KMS-11 (cell line): ENCODE data around the gene RNPS1.

Source experiments
- H2AFZ ChIP-seq: fragments of 200-600 bp; sonication (generic); 2 replicates; pipeline ENCODE4 v1.6.1; 2016; ENCODE audit warnings: antibody characterized with exemption, mixed run types, low read depth
- H3K27ac ChIP-seq: fragments of 200-600 bp; sonication (generic); 2 replicates; pipeline ENCODE4 v1.6.1; 2016; ENCODE audit warnings: mild to moderate bottlenecking, mixed run types
- H3K27me3 ChIP-seq: fragments of 200-600 bp; sonication (generic); 2 replicates; pipeline ENCODE4 v1.6.1; 2017; ENCODE audit warnings: mild to moderate bottlenecking, low read depth, mixed run types, moderate library complexity; ENCODE audit not compliant: insufficient read depth
- H3K36me3 ChIP-seq: fragments of 200-600 bp; sonication (generic); 2 replicates; pipeline ENCODE4 v1.6.1; 2017; ENCODE audit warnings: mild to moderate bottlenecking, mixed run types; ENCODE audit not compliant: insufficient read depth
- H3K4me1 ChIP-seq: fragments of 200-600 bp; sonication (generic); 2 replicates; pipeline ENCODE4 v1.6.1; 2016; ENCODE audit warnings: mild to moderate bottlenecking, low read depth, mixed run types; ENCODE audit not compliant: poor library complexity, severe bottlenecking
- H3K4me2 ChIP-seq: fragments of 200-600 bp; sonication (generic); 2 replicates; pipeline ENCODE4 v1.7.0; 2016; ENCODE audit warnings: mild to moderate bottlenecking, mixed run types
- H3K4me3 ChIP-seq: fragments of 200-600 bp; sonication (generic); IDR thresholded peaks from 2 replicates; pipeline ENCODE4 v1.6.1; 2017; ENCODE audit warnings: low read depth, low read length, mixed read lengths; ENCODE audit not compliant: insufficient read depth
- H3K79me2 ChIP-seq: fragments of 200-600 bp; sonication (generic); 2 replicates; pipeline ENCODE4 v1.6.1; 2016; ENCODE audit warnings: low read depth, mixed run types; ENCODE audit not compliant: insufficient read depth
- H3K9ac ChIP-seq: fragments of 200-600 bp; sonication (generic); 2 replicates; pipeline ENCODE4 v1.6.1; 2016; ENCODE audit warnings: mild to moderate bottlenecking, mixed run types
- H4K20me1 ChIP-seq: fragments of 200-600 bp; sonication (generic); 2 replicates; pipeline ENCODE4 v1.6.1; 2016; ENCODE audit warnings: mild to moderate bottlenecking, mixed run types; ENCODE audit not compliant: insufficient read depth
- TF ChIP-seq, protein P1 (sequence below): fragments of 200-600 bp; sonication (generic); conservative IDR thresholded peaks from 2 replicates; pipeline ENCODE4 v1.6.1; 2017; ENCODE audit warnings: low read depth, mild to moderate bottlenecking, antibody characterized with exemption, low read length, moderate library complexity, mixed read lengths

Gene RNPS1

DNA sequence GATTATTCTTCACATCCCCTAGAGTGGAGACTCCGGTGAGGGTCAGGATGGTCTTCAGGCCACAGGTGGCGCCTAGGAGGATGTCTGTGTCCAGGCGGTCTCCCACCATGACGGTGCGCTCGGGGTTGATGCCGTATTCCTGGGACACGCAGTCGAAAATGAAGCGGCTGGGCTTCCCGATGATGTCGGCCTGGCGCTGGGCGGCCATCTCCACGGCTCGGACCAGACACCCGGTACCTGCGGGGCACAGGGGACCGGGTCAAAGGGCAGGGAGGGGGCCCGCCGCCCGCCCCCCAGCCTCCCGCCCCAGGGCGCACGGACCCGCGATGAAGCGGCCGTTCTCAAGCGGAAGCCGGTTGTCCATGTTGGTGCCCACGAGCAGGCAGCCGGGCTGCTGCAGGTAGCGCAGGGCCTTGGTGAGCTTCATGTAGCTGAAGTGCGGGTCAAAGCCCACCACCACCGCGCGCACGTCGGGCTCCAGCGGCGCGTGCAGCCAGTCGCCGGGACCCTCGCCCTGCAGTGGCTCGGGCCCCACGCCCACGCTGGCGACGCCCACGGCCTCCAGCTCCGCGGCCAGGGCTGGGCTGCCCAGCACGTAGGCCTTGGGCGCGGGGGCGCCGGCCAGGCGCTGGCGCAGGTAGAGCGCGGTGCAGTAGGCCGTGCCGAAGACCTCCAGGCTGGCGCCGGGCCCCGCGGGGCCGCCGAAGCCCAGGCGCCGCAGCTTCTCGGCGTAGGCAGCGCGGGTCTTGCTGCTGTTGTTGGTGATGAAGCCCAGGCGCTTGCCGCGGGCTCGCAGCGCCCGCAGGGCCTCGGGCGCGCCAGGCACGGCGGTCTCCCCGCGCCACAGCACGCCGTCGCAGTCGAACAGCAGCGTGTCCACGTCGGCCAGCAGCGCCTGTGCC, 53.9 kb downstream of the RNPS1 start:
- Histone ChIP-seq H3K4me2 (peak overlapping the region; percentile 98), H3K36me3 (no peaks in the 10 kb centered on the region), H3K4me3 (no peak overlapping the region), H2AFZ (no peak overlapping the region), H3K9ac (peak overlapping the region; percentile 57; the same call in 1 of the 2 replicates), H4K20me1 (no peaks in the 10 kb centered on the region), H3K4me1 (peaks cover 14% of the 10 kb centered on the region), H3K27me3 (no peaks in the 10 kb centered on the region), H3K27ac (peak overlapping the region; percentile 44), H3K79me2 (peaks cover 15% of the 10 kb centered on the region)
- TF ChIP-seq, protein P1, sequence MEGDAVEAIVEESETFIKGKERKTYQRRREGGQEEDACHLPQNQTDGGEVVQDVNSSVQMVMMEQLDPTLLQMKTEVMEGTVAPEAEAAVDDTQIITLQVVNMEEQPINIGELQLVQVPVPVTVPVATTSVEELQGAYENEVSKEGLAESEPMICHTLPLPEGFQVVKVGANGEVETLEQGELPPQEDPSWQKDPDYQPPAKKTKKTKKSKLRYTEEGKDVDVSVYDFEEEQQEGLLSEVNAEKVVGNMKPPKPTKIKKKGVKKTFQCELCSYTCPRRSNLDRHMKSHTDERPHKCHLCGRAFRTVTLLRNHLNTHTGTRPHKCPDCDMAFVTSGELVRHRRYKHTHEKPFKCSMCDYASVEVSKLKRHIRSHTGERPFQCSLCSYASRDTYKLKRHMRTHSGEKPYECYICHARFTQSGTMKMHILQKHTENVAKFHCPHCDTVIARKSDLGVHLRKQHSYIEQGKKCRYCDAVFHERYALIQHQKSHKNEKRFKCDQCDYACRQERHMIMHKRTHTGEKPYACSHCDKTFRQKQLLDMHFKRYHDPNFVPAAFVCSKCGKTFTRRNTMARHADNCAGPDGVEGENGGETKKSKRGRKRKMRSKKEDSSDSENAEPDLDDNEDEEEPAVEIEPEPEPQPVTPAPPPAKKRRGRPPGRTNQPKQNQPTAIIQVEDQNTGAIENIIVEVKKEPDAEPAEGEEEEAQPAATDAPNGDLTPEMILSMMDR: no peak

DNA sequence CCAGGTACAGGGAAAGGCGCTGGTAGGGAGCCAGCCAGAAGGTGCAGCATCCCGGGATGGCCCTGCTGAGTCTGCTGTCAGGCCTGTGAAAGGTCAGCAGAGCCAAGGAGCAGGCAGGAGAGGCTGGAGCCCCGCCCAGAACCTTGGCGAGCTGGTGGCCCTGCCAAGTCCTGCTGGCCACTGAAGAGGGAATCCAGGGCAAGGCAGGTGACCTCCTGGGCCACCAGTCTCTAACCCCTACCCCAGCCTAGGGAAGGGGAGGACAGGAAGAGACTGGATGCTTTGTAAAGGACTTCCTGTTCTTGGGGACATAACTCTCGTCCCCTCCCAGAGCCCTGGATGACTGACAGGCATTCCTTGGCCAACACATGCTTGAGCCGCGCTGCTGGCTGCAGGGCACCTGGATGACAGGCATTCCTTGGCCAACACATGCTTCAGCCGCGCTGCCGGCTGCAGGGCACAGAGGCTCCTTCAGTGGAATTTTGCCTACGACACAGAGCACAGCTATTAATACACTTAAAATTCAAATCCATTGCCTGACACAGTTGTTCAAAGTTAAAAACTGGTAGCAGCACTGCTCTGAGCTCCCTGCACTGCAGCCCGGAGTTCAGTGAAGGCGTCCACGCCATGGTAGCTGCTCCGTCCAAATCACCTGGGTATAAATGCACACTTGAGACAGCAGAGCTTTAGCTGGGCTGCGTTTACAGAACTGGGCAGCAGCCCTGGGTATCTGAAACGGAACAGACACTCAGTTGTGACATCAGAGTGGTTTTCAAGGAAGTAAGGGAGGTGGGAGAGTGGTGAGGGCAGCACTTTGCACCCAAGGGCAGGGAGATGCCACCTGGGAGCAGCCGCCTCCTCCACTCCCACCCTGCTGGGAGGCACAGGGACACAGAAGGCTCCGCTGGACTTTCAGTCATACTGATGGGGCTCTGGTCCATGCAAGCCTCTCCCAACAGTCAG, 55.3 kb downstream of the RNPS1 start:
- Histone ChIP-seq H3K27me3 (no peaks in the 10 kb centered on the region), H3K27ac (no peak overlapping the region), H2AFZ (no peak overlapping the region), H3K4me2 (peak overlapping the region; percentile 98), H3K79me2 (peaks cover 15% of the 10 kb centered on the region), H3K4me3 (no peak overlapping the region), H3K4me1 (peaks cover 14% of the 10 kb centered on the region), H3K36me3 (no peaks in the 10 kb centered on the region), H4K20me1 (no peaks in the 10 kb centered on the region), H3K9ac (peak overlapping the region; percentile 9; the same call in 1 of the 2 replicates)
- TF ChIP-seq, protein P1: no peak

DNA sequence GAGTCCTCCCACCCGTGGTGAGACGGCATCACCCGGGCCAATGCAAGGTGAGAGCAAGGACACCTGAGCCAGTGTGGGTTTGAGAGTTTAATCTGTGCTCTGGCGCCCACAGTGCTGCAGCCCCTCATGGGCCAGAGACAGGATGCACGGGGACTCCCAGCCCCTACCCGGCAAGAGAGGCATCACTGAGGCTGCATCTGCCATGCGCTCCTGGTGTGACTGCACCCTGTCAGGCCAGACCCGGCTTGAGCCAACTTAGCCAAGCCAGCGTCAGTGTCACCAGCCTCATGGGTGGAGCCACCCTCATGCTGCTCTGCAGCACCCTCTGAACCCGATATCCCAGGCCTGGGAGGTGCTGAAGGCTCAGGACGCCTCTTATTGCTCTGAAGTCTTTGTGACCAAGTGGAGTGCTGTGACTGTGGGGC, 56.0 kb downstream of the RNPS1 start:
- H3K27ac ChIP-seq: no peak overlapping the region
- H4K20me1 ChIP-seq: no peaks in the 10 kb centered on the region
- H2AFZ ChIP-seq: no peak overlapping the region
- H3K79me2 ChIP-seq: peaks cover 15% of the 10 kb centered on the region
- TF ChIP-seq, protein P1: no peak
- peaks cover 14% of the 10 kb centered on the region for H3K4me1 ChIP-seq
- H3K27me3 ChIP-seq: no peaks in the 10 kb centered on the region
- no peaks in the 10 kb centered on the region for H3K36me3 ChIP-seq
- H3K4me2 ChIP-seq: peak overlapping the region; percentile 98; the same call in 1 of the 2 replicates
- H3K9ac ChIP-seq: no peak overlapping the region
- no peak overlapping the region for H3K4me3 ChIP-seq
